Progenitor cell of endocrine pancreas (in vitro differentiated cells): ENCODE results near the gene PNLIP. TPM values are rescaled to one million over a fixed set of nuclear protein-coding genes. Genes with fewer than 3 reads are reported as not detected.

Experiments
- DNase-seq: peaks from one replicate; pipeline ENCODE4 v3.0.0; 2021; ENCODE audit warnings: low spot score; ENCODE audit not compliant: unreplicated experiment
- H3K27ac Mint-ChIP-seq: 2 replicates; pipeline ENCODE4 v1.8.0; 2021; ENCODE audit warnings: mild to moderate bottlenecking, moderate library complexity, mixed read lengths
- H3K27me3 Mint-ChIP-seq: 2 replicates; pipeline ENCODE4 v1.8.0; 2021; ENCODE audit warnings: mixed read lengths
- H3K36me3 Mint-ChIP-seq: 2 replicates; pipeline ENCODE4 v1.8.0; 2022; ENCODE audit warnings: mixed read lengths; ENCODE audit not compliant: insufficient read depth
- H3K4me1 Mint-ChIP-seq: 2 replicates; pipeline ENCODE4 v1.8.0; 2021; ENCODE audit warnings: low read depth, mixed read lengths
- H3K4me3 Mint-ChIP-seq: 2 replicates; pipeline ENCODE4 v1.8.0; 2021; ENCODE audit warnings: low read depth, mild to moderate bottlenecking, moderate library complexity, mixed read lengths
- H3K9me3 Mint-ChIP-seq: 2 replicates; pipeline ENCODE4 v1.8.0; 2021; ENCODE audit warnings: low read depth, mixed read lengths
- CTCF ChIP-seq: fragments of 200-600 bp; sonication (generic); IDR thresholded peaks from one replicate; pipeline ENCODE4 v1.5.0; 2021; ENCODE audit warnings: antibody characterized with exemption, mild to moderate bottlenecking; ENCODE audit not compliant: unreplicated experiment
- total RNA-seq: library from RNA; stranded (reverse); gene quantifications from 2 replicates; pipeline ENCODE4 v1.2.1, GENCODE V29; 2021

The PNLIP gene
- total RNA-seq, 1 donor from 2014 or later = not detected

GRCh38 chr10:116613471-116613870, 67.7 kb downstream of the PNLIP start:
- Mint-ChIP-seq H3K9me3 (no peaks in the 10 kb centered on the region), H3K36me3 (no peaks in the 10 kb centered on the region), H3K27ac (peak overlapping the region; percentile 35), H3K27me3 (peaks cover 16% of the 10 kb centered on the region), H3K4me1 (peaks cover 2% of the 10 kb centered on the region), H3K4me3 (no peak overlapping the region)
- TF ChIP-seq CTCF = no peak
- no peak for DNase-seq

- TF ChIP-seq CTCF = no peak
- no peak overlapping the region for H3K27ac Mint-ChIP-seq
- no peak overlapping the region for H3K4me3 Mint-ChIP-seq
- H3K27me3 Mint-ChIP-seq = peaks cover 9% of the 10 kb centered on the region
- DNase-seq = no peak
- H3K4me1 Mint-ChIP-seq = no peaks in the 10 kb centered on the region
- H3K36me3 Mint-ChIP-seq = no peaks in the 10 kb centered on the region
- H3K9me3 Mint-ChIP-seq = no peaks in the 10 kb centered on the region
These were observed 69.1 kb downstream of the PNLIP start for GRCh38 chr10:116614796-116615195.

GRCh38 chr10:116615199-116615776, 69.6 kb downstream of the PNLIP start:
- no peak for DNase-seq
- Mint-ChIP-seq H3K9me3 (no peaks in the 10 kb centered on the region), H3K27ac (no peak overlapping the region)

More at GRCh38 chr10:116615199-116615776, 69.6 kb downstream of the PNLIP start:
- Mint-ChIP-seq H3K4me1 (no peaks in the 10 kb centered on the region), H3K36me3 (no peaks in the 10 kb centered on the region), H3K4me3 (no peak overlapping the region), H3K27me3 (peaks cover 9% of the 10 kb centered on the region)
- TF ChIP-seq CTCF = no peak

Other genes with a start within 250 kb of the PNLIP start
- gene CCDC172, start 221.5 kb upstream of the PNLIP start, total RNA-seq = not detected in 2 replicates
- not detected in 2 replicates for gene PNLIPRP3, start 118.1 kb upstream of the PNLIP start, total RNA-seq
- gene PNLIPRP1, start 45.0 kb downstream of the PNLIP start, total RNA-seq = not detected in 2 replicates
- not detected in 2 replicates for gene PNLIPRP2, start 75.0 kb downstream of the PNLIP start, total RNA-seq
- gene HSPA12A, start 196.6 kb downstream of the PNLIP start, total RNA-seq = 9.1 and 10.3 TPM in 2 replicates